Spleen (tissue), 11 donors: ENCODE results near the gene UNC5A. TPM values are rescaled to one million over a fixed set of nuclear protein-coding genes. Genes with fewer than 3 reads are reported as not detected.
A peak's percentile ranks its signal among the peaks of the same experiment; 100 is the strongest.

ENCODE experiments used
- DNase-seq: peaks from one replicate; pipeline ENCODE4 v3.0.0-alpha.2; 2020
- H3K27ac ChIP-seq, 8 donors: fragments of 200-600 bp; sonication (generic) in 7 of 8; 1 replicate in 4 of 8; 2 replicates in 4 of 8; pipeline versions ENCODE4 v1.5.0 to v1.8.0; 2016 to 2021; ENCODE audit warnings: inconsistent platforms in 4 of 8, mild to moderate bottlenecking in 4 of 8, moderate library complexity in 1 of 8
- H3K27me3 ChIP-seq, 7 donors: fragments of 200-600 bp; sonication (generic) in 6 of 7; replicated peaks in 1 of 7; 1 replicate in 4 of 7; 2 replicates in 3 of 7; pipeline versions ENCODE4 v1.5.0 to v1.8.0; 2016 to 2021; ENCODE audit warnings: inconsistent platforms in 3 of 7, mild to moderate bottlenecking in 1 of 7
- H3K36me3 ChIP-seq, 6 donors: fragments of 200-600 bp; sonication (generic) in 5 of 6; 1 replicate in 4 of 6; 2 replicates in 2 of 6; pipeline versions ENCODE4 v1.5.0 to v1.8.0; 2016 to 2021; ENCODE audit warnings: inconsistent platforms in 2 of 6
- H3K4me1 ChIP-seq, 6 donors: fragments of 200-600 bp; sonication (generic) in 5 of 6; 1 replicate in 3 of 6; 2 replicates in 3 of 6; pipeline versions ENCODE4 v1.5.0 to v1.8.0; 2016 to 2021; ENCODE audit warnings: inconsistent platforms in 3 of 6
- H3K4me3 ChIP-seq, 8 donors: fragments of 200-600 bp; sonication (generic) in 7 of 8; 1 replicate in 4 of 8; 2 replicates in 4 of 8; pipeline versions ENCODE4 v1.5.0 to v1.8.0; 2016 to 2021; ENCODE audit warnings: inconsistent platforms in 4 of 8, mild to moderate bottlenecking in 4 of 8, moderate library complexity in 2 of 8
- H3K9me3 ChIP-seq, 8 donors: fragments of 200-600 bp; sonication (generic) in 7 of 8; 1 replicate in 4 of 8; 2 replicates in 4 of 8; pipeline versions ENCODE4 v1.5.0 to v1.8.0; 2016 to 2021; ENCODE audit warnings: inconsistent platforms in 4 of 8
- CTCF ChIP-seq, 11 experiments: fragments of 200-600 bp in 7 of 11; fragments of 450-650 bp in 4 of 11; sonication (generic) in 4 of 11; IDR thresholded peaks in 8 of 11; conservative IDR thresholded peaks in 3 of 11; 1 replicate in 7 of 11; 2 replicates in 4 of 11; pipeline versions ENCODE4 v1.4.0 to v1.8.0; 2016 to 2021; ENCODE audit warnings: antibody characterized with exemption in 11 of 11, inconsistent platforms in 4 of 11, mild to moderate bottlenecking in 1 of 11
- POLR2A ChIP-seq, 3 donors: fragments of 450-650 bp; IDR thresholded peaks; one replicate each; pipeline ENCODE4 v1.5.1; 2017; ENCODE audit warnings: antibody characterized with exemption in 3 of 3, mild to moderate bottlenecking in 1 of 3
- POLR2AphosphoS5 ChIP-seq, 3 donors: sonication (generic); formaldehyde crosslinking; IDR thresholded peaks; one replicate each; pipeline ENCODE4 v1.5.1; 2017; ENCODE audit warnings: antibody characterized with exemption in 3 of 3
- WGBS, 5 donors: extraction: QIAGEN DNeasy Blood & Tissue Kit in 3 of 5; methylation state at CpG; one replicate each; pipeline versions ENCODE4 v1.1.5 to v1.1.7; 2013 to 2018; 5-methylcytosine and 5-hydroxymethylcytosine counted together
- intact Hi-C: fragments of 100-400 bp; cut with DNase I; formaldehyde crosslinking; loops from one replicate; pipeline ENCODE4 v1.15.0; 2023; ENCODE audit warnings: low total_unique reads
- polyA plus RNA-seq, 3 donors: library from polyadenylated mRNA; stranded (reverse); fragments of 200-250 nt; gene quantifications; one replicate each; pipeline ENCODE4 v1.2.1, GENCODE V29; 2013
- total RNA-seq, 7 donors: library from RNA; depleted of rRNA in 3 of 7; stranded (reverse); fragments of >200 nt in 3 of 7; fragmentation: NEBNext Ultra II Directional in 4 of 7; extraction: Animal tissue kit (Norgen Biotek cat#: 25700) in 4 of 7; gene quantifications; one replicate each; pipeline versions ENCODE4 v1.1.0 to v1.2.1, GENCODE V29; 2016 to 2021
- donor health status: healthy with polysubstance abuse.
- donor health status: DM: no; HTN: no; CAD: no; lungs with moderate emphysema.
- donor health status: DM: no; HTN: no; CAD: no.
- donor health status: Bipolar disorder and iron deficiency.
- donor health status: healthy.
- donor health status: DM: no; HTN: no; CAD: no.
- donor health status: DM: yes; HTN: yes; CAD: no.

Gene UNC5A
- total and polyA plus RNA-seq, 10 donors, result 0.03 to 0.06 TPM; not detected in 8

- DNase-seq, result no peak
- H3K27ac ChIP-seq, result no peak overlapping the region
Measured at GRCh38 chr5:176817369-176817840, 7.0 kb downstream of the UNC5A start.

GRCh38 chr5:176817841-176818377 lies 7.5 kb downstream of the UNC5A start:
- no peak for DNase-seq
- intact Hi-C loops, result no loop called here
- Histone ChIP-seq H3K9me3 (no peaks in the 10 kb centered on the region), H3K4me1 (peaks cover 6 to 19% (median 16%) of the 10 kb centered on the region in 6 donors), H3K36me3 (no peaks in the 10 kb centered on the region), H3K4me3 (peak overlapping the region; percentile 11 to 65 (median 34)), H3K27me3 (peaks cover 0 to 100% (median 63%) of the 10 kb centered on the region in 7 donors), H3K27ac (no peak overlapping the region)
- 1 to 2% (median 1%) methylated on average over 32 to 55 of the region's 55 CpGs for WGBS, 5 donors
- TF ChIP-seq POLR2AphosphoS5 (IDR thresholded peaks at IDR 0.05), result no peak
- TF ChIP-seq CTCF (IDR thresholded peaks at IDR 0.05 in 8 of 11, conservative IDR thresholded peaks at IDR 0.05 in 3 of 11), result no peak
- no peak for TF ChIP-seq POLR2A (IDR thresholded peaks at IDR 0.05)

More at GRCh38 chr5:176817369-176817840, 7.0 kb downstream of the UNC5A start:
- peaks cover 0 to 100% (median 68%) of the 10 kb centered on the region in 7 donors for H3K27me3 ChIP-seq
- TF ChIP-seq POLR2AphosphoS5 (IDR thresholded peaks at IDR 0.05) (no peak), POLR2A (IDR thresholded peaks at IDR 0.05) (no peak), CTCF (IDR thresholded peaks at IDR 0.05 in 8 of 11, conservative IDR thresholded peaks at IDR 0.05 in 3 of 11) (no peak)
- 0 to 3% (median 2%) methylated on average over 5 to 42 of the region's 42 CpGs for WGBS, 5 donors
- H3K9me3 ChIP-seq, result no peaks in the 10 kb centered on the region
- H3K4me3 ChIP-seq, result peak overlapping the region; percentile 11 to 65 (median 34)
- intact Hi-C loops, result no loop called here
- peaks cover 6 to 19% (median 16%) of the 10 kb centered on the region in 6 donors for H3K4me1 ChIP-seq
- no peaks in the 10 kb centered on the region for H3K36me3 ChIP-seq

- Histone ChIP-seq H3K4me1 (peaks cover 6 to 19% (median 16%) of the 10 kb centered on the region in 6 donors), H3K9me3 (no peaks in the 10 kb centered on the region), H3K27ac (no peak overlapping the region), H3K36me3 (no peaks in the 10 kb centered on the region), H3K4me3 (peak overlapping the region in 5 of 8 donors; percentile 34 to 65 (median 38)), H3K27me3 (peaks cover 0 to 100% (median 57%) of the 10 kb centered on the region in 7 donors)
- no peak for DNase-seq
- TF ChIP-seq POLR2A (IDR thresholded peaks at IDR 0.05), result no peak
- no peak for TF ChIP-seq CTCF (IDR thresholded peaks at IDR 0.05 in 8 of 11, conservative IDR thresholded peaks at IDR 0.05 in 3 of 11)
- TF ChIP-seq POLR2AphosphoS5 (IDR thresholded peaks at IDR 0.05), result no peak
- intact Hi-C loops, result no loop called here
- WGBS, 5 donors, result 25 to 37% (median 32%) methylated on average over 12 of the region's 12 CpGs
Measured at GRCh38 chr5:176818391-176819098, 8.2 kb downstream of the UNC5A start.

- WGBS, 5 donors, result 76 to 91% (median 81%) methylated on average over 5 of the region's 5 CpGs
- no peaks in the 10 kb centered on the region for H3K9me3 ChIP-seq
- H3K4me3 ChIP-seq, result no peak overlapping the region
- no peaks in the 10 kb centered on the region for H3K36me3 ChIP-seq
- intact Hi-C loops, result no loop called here
- H3K27me3 ChIP-seq, result peaks cover 0 to 100% (median 51%) of the 10 kb centered on the region in 7 donors
- H3K27ac ChIP-seq, result no peak overlapping the region
- DNase-seq, result no peak
- TF ChIP-seq POLR2A (IDR thresholded peaks at IDR 0.05) (no peak), CTCF (IDR thresholded peaks at IDR 0.05 in 8 of 11, conservative IDR thresholded peaks at IDR 0.05 in 3 of 11) (no peak), POLR2AphosphoS5 (IDR thresholded peaks at IDR 0.05) (no peak)
- peaks cover 6 to 19% (median 16%) of the 10 kb centered on the region in 6 donors for H3K4me1 ChIP-seq
Measured at GRCh38 chr5:176819476-176819875, 9.1 kb downstream of the UNC5A start.
